Activated T-cell treated with anti-CD3 and anti-CD28 coated beads for 24 hours (primary cell): ENCODE measurements around the gene PDIA5.
"Not testable (repeated sequence)": the region's sequence is repeated elsewhere in the genome, so short reads cannot be mapped to it uniquely, and the experiment has no call there.

Experiments used
- DNase-seq: peaks from one replicate; pipeline ENCODE4 v3.0.0-alpha.2; 2020; ENCODE audit warnings: low read depth

Gene PDIA5

GRCh38 chr3:123150449-123151215 lies 83.8 kb downstream of the PDIA5 start:
- DNase-seq: no peak

GRCh38 chr3:123151251-123151705 lies 84.5 kb downstream of the PDIA5 start:
- DNase-seq: no peak

GRCh38 chr3:123151853-123152420 lies 85.1 kb downstream of the PDIA5 start:
- not testable (repeated sequence) for DNase-seq

- no peak for DNase-seq
These were observed 85.9 kb downstream of the PDIA5 start for GRCh38 chr3:123152687-123153086.

- no peak for DNase-seq
These were observed 86.5 kb downstream of the PDIA5 start for GRCh38 chr3:123153125-123154019.

- DNase-seq: no peak
These were observed 87.5 kb downstream of the PDIA5 start for GRCh38 chr3:123154020-123154985.

- no peak for DNase-seq
These were observed 88.7 kb downstream of the PDIA5 start for GRCh38 chr3:123155471-123156011.

- no peak for DNase-seq
These were observed 89.6 kb downstream of the PDIA5 start for GRCh38 chr3:123156276-123156995.

- DNase-seq: no peak
These were observed 90.4 kb downstream of the PDIA5 start for GRCh38 chr3:123157209-123157597.

- DNase-seq: no peak
These were observed 90.9 kb downstream of the PDIA5 start for GRCh38 chr3:123157598-123158287.

- DNase-seq: no peak
These were observed 91.5 kb downstream of the PDIA5 start for GRCh38 chr3:123158330-123158729.

GRCh38 chr3:123158899-123159390 lies 92.1 kb downstream of the PDIA5 start:
- no peak for DNase-seq

- DNase-seq: no peak
These were observed 93.3 kb downstream of the PDIA5 start for GRCh38 chr3:123159926-123160635.

- no peak for DNase-seq
These were observed 94.3 kb downstream of the PDIA5 start for GRCh38 chr3:123161167-123161566.

GRCh38 chr3:123163141-123163540 lies 96.3 kb downstream of the PDIA5 start:
- no peak for DNase-seq

GRCh38 chr3:123165163-123165562 lies 98.3 kb downstream of the PDIA5 start:
- DNase-seq: no peak

- DNase-seq: no peak
These were observed 100.9 kb downstream of the PDIA5 start for GRCh38 chr3:123167686-123168085.

- no peak for DNase-seq
These were observed 101.3 kb downstream of the PDIA5 start for GRCh38 chr3:123168122-123168521.

- no peak for DNase-seq
These were observed 101.8 kb downstream of the PDIA5 start for GRCh38 chr3:123168605-123169004.
